Testis (tissue), 3 donors: Measurements from ENCODE around the gene ASMTL. TPM values are rescaled to one million over a fixed set of nuclear protein-coding genes. Genes with fewer than 3 reads are reported as not detected.

Experiments used
- DNase-seq: peaks from one replicate; pipeline ENCODE4 v3.0.0-alpha.2; 2019
- H3K27ac ChIP-seq, 2 donors: fragments of 200-600 bp; sonication (generic); one replicate each; pipeline ENCODE4 v1.5.1; 2019
- H3K27me3 ChIP-seq: fragments of 200-600 bp; sonication (generic); one replicate; pipeline ENCODE4 v1.5.1; 2019
- H3K36me3 ChIP-seq: fragments of 200-600 bp; sonication (generic); one replicate; pipeline ENCODE4 v1.5.1; 2017; ENCODE audit warnings: low read depth; ENCODE audit errors: missing control alignments
- H3K4me1 ChIP-seq: fragments of 200-600 bp; sonication (generic); one replicate; pipeline ENCODE4 v1.5.1; 2019
- H3K4me3 ChIP-seq, 2 donors: fragments of 200-600 bp; sonication (generic); one replicate each; pipeline ENCODE4 v1.5.1; 2017 to 2019
- H3K9me3 ChIP-seq: fragments of 200-600 bp; sonication (generic); one replicate; pipeline ENCODE4 v1.5.1; 2017
- CTCF ChIP-seq, 3 experiments: fragments of 450-650 bp in 2 of 3; fragments of 200-600 bp in 1 of 3; sonication (generic) in 1 of 3; IDR thresholded peaks; one replicate each; pipeline ENCODE4 v1.5.1; 2016 to 2019; ENCODE audit warnings: antibody characterized with exemption in 3 of 3, mild to moderate bottlenecking in 2 of 3, moderate library complexity in 1 of 3
- POLR2A ChIP-seq: fragments of 450-650 bp; IDR thresholded peaks from one replicate; pipeline ENCODE4 v1.6.1; 2017; ENCODE audit warnings: antibody characterized with exemption, mild to moderate bottlenecking, moderate library complexity
- WGBS, 2 donors: methylation state at CpG; one replicate each; pipeline ENCODE4 v1.1.5; 2018; 5-methylcytosine and 5-hydroxymethylcytosine counted together
- intact Hi-C: fragments of 100-400 bp; cut with DNase I; formaldehyde crosslinking; loops from one replicate; pipeline ENCODE4 v1.15.1; 2023; ENCODE audit warnings: low total_unique reads
- polyA plus RNA-seq: library from polyadenylated mRNA; stranded (reverse); fragments of 350-450 nt; fragmentation: Illumina TruSeq; extraction: RNeasy Lipid Tissue Mini Kit (QIAGEN cat#74804); gene quantifications from one replicate; pipeline ENCODE4 v1.2.3, GENCODE V29; 2014; ENCODE audit warnings: low read depth, low replicate concordance; ENCODE audit not compliant: insufficient read depth
- total RNA-seq, 2 donors: library from RNA; depleted of rRNA; stranded (reverse); fragments of >200 nt; gene quantifications; one replicate each; pipeline ENCODE4 v1.2.3, GENCODE V29; 2016

ASMTL gene
- total and polyA plus RNA-seq, 3 donors from 2014 or later, result 27.0 to 41.2 (median 31.0) TPM

GRCh38 chrX:1361275-1361674 is 91.4 kb downstream of the ASMTL start:
- H3K36me3 ChIP-seq, result no peaks in the 10 kb centered on the region
- DNase-seq, result no peak
- H3K9me3 ChIP-seq, result no peaks in the 10 kb centered on the region
- intact Hi-C loops, result no loop called here
- no peak for TF ChIP-seq CTCF (IDR thresholded peaks at IDR 0.05)
- TF ChIP-seq POLR2A, result no peak
- H3K4me1 ChIP-seq, result no peaks in the 10 kb centered on the region
- no peak overlapping the region for H3K4me3 ChIP-seq
- H3K27me3 ChIP-seq, result no peaks in the 10 kb centered on the region
- no peak overlapping the region for H3K27ac ChIP-seq
- WGBS, 2 donors, result 77 to 87% methylated on average over 12 of the region's 12 CpGs

- no peaks in the 10 kb centered on the region for H3K4me1 ChIP-seq
- intact Hi-C loops, result no loop called here
- no peaks in the 10 kb centered on the region for H3K9me3 ChIP-seq
- H3K4me3 ChIP-seq, result no peak overlapping the region
- no peak for TF ChIP-seq CTCF (IDR thresholded peaks at IDR 0.05)
- TF ChIP-seq POLR2A, result no peak
- no peak for DNase-seq
- 83 to 93% methylated on average over 2 of the region's 2 CpGs for WGBS, 2 donors
- H3K27me3 ChIP-seq, result no peaks in the 10 kb centered on the region
- H3K36me3 ChIP-seq, result no peaks in the 10 kb centered on the region
- no peak overlapping the region for H3K27ac ChIP-seq
Measured at GRCh38 chrX:1360171-1360570, 92.5 kb downstream of the ASMTL start.

- no peaks in the 10 kb centered on the region for H3K4me1 ChIP-seq
- no peaks in the 10 kb centered on the region for H3K27me3 ChIP-seq
- WGBS, 2 donors, result 77 to 84% methylated on average over 4 of the region's 4 CpGs
- no peak overlapping the region for H3K27ac ChIP-seq
- TF ChIP-seq POLR2A, result no peak
- no peak for TF ChIP-seq CTCF (IDR thresholded peaks at IDR 0.05)
- no peak overlapping the region for H3K4me3 ChIP-seq
- H3K36me3 ChIP-seq, result no peaks in the 10 kb centered on the region
- intact Hi-C loops, result no loop called here
- H3K9me3 ChIP-seq, result no peaks in the 10 kb centered on the region
- no peak for DNase-seq
Measured at GRCh38 chrX:1359477-1359873, 93.2 kb downstream of the ASMTL start.

- WGBS, 2 donors, result 84 to 86% methylated on average over 6 of the region's 6 CpGs
- H3K4me3 ChIP-seq, result no peak overlapping the region
- DNase-seq, result no peak
- H3K36me3 ChIP-seq, result no peaks in the 10 kb centered on the region
- H3K9me3 ChIP-seq, result no peaks in the 10 kb centered on the region
- H3K27ac ChIP-seq, result no peak overlapping the region
- no peak for TF ChIP-seq CTCF (IDR thresholded peaks at IDR 0.05)
- no peak for TF ChIP-seq POLR2A
- H3K4me1 ChIP-seq, result no peaks in the 10 kb centered on the region
- no peaks in the 10 kb centered on the region for H3K27me3 ChIP-seq
- intact Hi-C loops, result no loop called here
Measured at GRCh38 chrX:1358793-1359476, 93.8 kb downstream of the ASMTL start.

- H3K4me1 ChIP-seq, result no peaks in the 10 kb centered on the region
- H3K27ac ChIP-seq, result no peak overlapping the region
- 98 to 99% methylated on average over 10 of the region's 10 CpGs for WGBS, 2 donors
- H3K4me3 ChIP-seq, result no peak overlapping the region
- TF ChIP-seq CTCF (IDR thresholded peaks at IDR 0.05) (no peak), POLR2A (no peak)
- no peaks in the 10 kb centered on the region for H3K36me3 ChIP-seq
- H3K27me3 ChIP-seq, result no peaks in the 10 kb centered on the region
- no peaks in the 10 kb centered on the region for H3K9me3 ChIP-seq
- no peak for DNase-seq
- intact Hi-C loops, result no loop called here
Measured at GRCh38 chrX:1357993-1358392, 94.7 kb downstream of the ASMTL start.
